H1 (cell line): ENCODE measurements around the gene BUD23. TPM values are rescaled to one million over a fixed set of nuclear protein-coding genes. Genes with fewer than 3 reads are reported as not detected.

Experiments used
- ASH2L ChIP-seq: fragments of 200-600, 300-600 bp; sonication (generic); IDR thresholded peaks from one replicate; pipeline ENCODE4 v1.7.1; 2017; ENCODE audit warnings: low read length
- BCL11A ChIP-seq, 2 experiments: IDR thresholded peaks; one replicate each; pipeline ENCODE4 v1.6.1; 2011; ENCODE audit warnings: low read depth in 2 of 2, low read length in 2 of 2, mild to moderate bottlenecking in 2 of 2
- CHD2 ChIP-seq: IDR thresholded peaks from 2 replicates; pipeline ENCODE4 v1.6.1; 2012; ENCODE audit warnings: low read length, improper control_type of control experiment
- E2F6 ChIP-seq: IDR thresholded peaks from 2 replicates; pipeline ENCODE4 v1.6.1; 2012; ENCODE audit warnings: inconsistent platforms
- EGR1 ChIP-seq: IDR thresholded peaks from 2 replicates; pipeline ENCODE4 v1.6.1; 2011; ENCODE audit warnings: low read depth, low read length, borderline replicate concordance
- EP300 ChIP-seq, 2 experiments: IDR thresholded peaks; 1 replicate in 1 of 2; 2 replicates in 1 of 2; pipeline ENCODE4 v1.6.1; 2011 to 2012; ENCODE audit warnings: low read depth in 2 of 2, low read length in 2 of 2, mild to moderate bottlenecking in 2 of 2, borderline replicate concordance in 1 of 2, inconsistent platforms in 1 of 2, moderate library complexity in 1 of 2
- GTF2F1 ChIP-seq: IDR thresholded peaks from 2 replicates; pipeline ENCODE4 v1.6.1; 2012; ENCODE audit warnings: low read depth, low read length, improper control_type of control experiment, borderline replicate concordance
- POLR2A ChIP-seq, 2 experiments: IDR thresholded peaks; 1 replicate in 1 of 2; 2 replicates in 1 of 2; pipeline ENCODE4 v1.6.1; 2011; ENCODE audit warnings: low read depth in 2 of 2, low read length in 2 of 2, mild to moderate bottlenecking in 2 of 2; ENCODE audit errors: control extremely low read depth in 1 of 2
- RAD21 ChIP-seq, 2 experiments: IDR thresholded peaks in 1 of 2; conservative IDR thresholded peaks in 1 of 2; 2 replicates each; pipeline ENCODE4 v1.6.1; 2011; ENCODE audit warnings: low read depth in 2 of 2, low read length in 2 of 2, improper control_type of control experiment in 1 of 2, inconsistent platforms in 1 of 2, mild to moderate bottlenecking in 1 of 2, moderate library complexity in 1 of 2
- RBBP5 ChIP-seq: IDR thresholded peaks from 2 replicates; pipeline ENCODE4 v1.7.1; 2012; ENCODE audit warnings: low read depth, mild to moderate bottlenecking, inconsistent platforms, low read length, moderate library complexity, borderline replicate concordance
- RFX5 ChIP-seq: IDR thresholded peaks from 2 replicates; pipeline ENCODE4 v1.6.1; 2011; ENCODE audit warnings: low read depth, low read length, improper control_type of control experiment, borderline replicate concordance
- RNF2 ChIP-seq: fragments of 200-900, 300-1000 bp; sonication (generic); IDR thresholded peaks from 2 replicates; pipeline ENCODE4 v1.7.1; 2016; ENCODE audit warnings: borderline replicate concordance, low read depth, mild to moderate bottlenecking, antibody characterized with exemption, low read length; ENCODE audit not compliant: poor library complexity, severe bottlenecking; ENCODE audit errors: missing control alignments
- SAP30 ChIP-seq: fragments of 300-600 bp; sonication (generic); IDR thresholded peaks from 2 replicates; pipeline ENCODE4 v1.7.1; 2012; ENCODE audit warnings: low read length, moderate library complexity, mild to moderate bottlenecking, inconsistent platforms; ENCODE audit not compliant: insufficient read depth, insufficient replicate concordance
- SIN3A ChIP-seq, 2 experiments: IDR thresholded peaks in 1 of 2; conservative IDR thresholded peaks in 1 of 2; 2 replicates each; pipeline ENCODE4 v1.6.1; 2011 to 2012; ENCODE audit warnings: low read length in 2 of 2, improper control_type of control experiment in 1 of 2, low read depth in 1 of 2, mild to moderate bottlenecking in 1 of 2
- SUZ12 ChIP-seq: fragments of 200-600 bp; sonication (generic); IDR thresholded peaks from 2 replicates; pipeline ENCODE4 v1.6.1; 2012; ENCODE audit warnings: mild to moderate bottlenecking, inconsistent platforms, low read length, moderate library complexity, mixed read lengths
- YY1 ChIP-seq: IDR thresholded peaks from 2 replicates; pipeline ENCODE4 v1.6.1; 2011; ENCODE audit warnings: low read depth, mild to moderate bottlenecking, low read length
- polyA plus RNA-seq, 7 experiments: library from polyadenylated mRNA; depleted of rRNA in 3 of 7; stranded (reverse) in 5 of 7; unstranded in 2 of 7; fragments of >200 nt in 5 of 7; fragments of 200-250 nt in 2 of 7; gene quantifications; 1 replicate in 5 of 7; 2 replicates in 1 of 7; 4 replicates in 1 of 7; pipeline versions ENCODE4 v1.2.1 to v1.2.3, GENCODE V29; 2011 to 2013; ENCODE audit warnings: missing spikeins in 2 of 7, mixed read lengths in 2 of 7
- total RNA-seq: library from RNA; stranded (reverse); fragmentation: NEBNext Ultra II Directional; extraction: Animal tissue kit (Norgen Biotek cat#: 25700); gene quantifications from 2 replicates; pipeline ENCODE4 v1.2.1, GENCODE V29; 2021
- TF ChIP-seq, protein P1 (sequence below): IDR thresholded peaks from 2 replicates; pipeline ENCODE4 v1.6.1; 2011; ENCODE audit warnings: low read depth, mild to moderate bottlenecking, low read length; ENCODE audit not compliant: insufficient read depth
- TF ChIP-seq, protein P2 (sequence below): IDR thresholded peaks from 2 replicates; pipeline ENCODE4 v1.6.1; 2011; ENCODE audit warnings: low read length, improper control_type of control experiment

BUD23 gene
- total and polyA plus RNA-seq, 2 of the 8 experiments (the other 6 are each of a cell fraction or from before 2014, with no cell fraction given): 72.3 to 78.4 TPM

DNA sequence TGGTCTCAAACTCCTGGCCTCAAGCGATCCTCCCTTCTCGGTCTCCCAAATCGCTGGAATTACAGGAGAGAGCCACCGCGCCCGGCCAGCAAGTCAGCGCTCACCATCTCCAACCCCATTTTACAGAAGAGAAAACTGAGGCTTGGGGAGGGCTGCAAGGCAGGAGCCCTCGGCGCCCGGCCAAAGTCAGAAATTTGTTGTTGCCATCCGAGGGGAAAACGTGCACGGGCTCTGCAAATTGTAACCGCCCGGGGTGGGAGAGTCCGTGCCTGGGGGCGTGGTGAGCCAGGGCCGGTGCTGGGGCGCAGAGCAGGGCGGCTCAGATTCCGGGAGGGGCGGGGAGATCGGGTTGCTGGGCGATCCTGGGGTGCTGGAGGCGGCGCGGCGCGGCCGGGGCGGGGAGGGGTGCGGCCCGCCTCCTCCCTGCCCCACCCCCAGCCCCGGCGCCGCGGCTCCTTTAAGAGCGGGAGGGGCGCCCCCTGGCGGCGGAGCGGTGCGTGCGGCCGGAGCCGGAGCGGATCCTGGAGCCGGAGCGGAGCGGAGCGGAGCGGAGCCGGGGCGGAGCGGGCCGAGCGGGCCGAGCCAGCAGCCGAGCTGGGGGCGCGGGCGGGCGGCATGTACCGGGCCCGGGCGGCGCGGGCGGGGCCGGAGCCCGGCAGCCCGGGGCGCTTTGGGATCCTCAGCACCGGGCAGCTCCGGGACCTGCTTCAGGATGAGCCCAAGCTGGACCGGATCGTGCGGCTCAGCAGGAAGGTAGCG, 15.9 kb upstream of the BUD23 start, which contains the start of gene VPS37D (continued):
- TF ChIP-seq RAD21 (IDR thresholded peaks at IDR 0.05 in 1 of 2, conservative IDR thresholded peaks at IDR 0.05 in 1 of 2; ENCODE audit: low read depth in 2 of 2, low read length in 2 of 2): peak; percentile 56 to 81
- TF ChIP-seq ASH2L: no peak
- TF ChIP-seq, protein P1, sequence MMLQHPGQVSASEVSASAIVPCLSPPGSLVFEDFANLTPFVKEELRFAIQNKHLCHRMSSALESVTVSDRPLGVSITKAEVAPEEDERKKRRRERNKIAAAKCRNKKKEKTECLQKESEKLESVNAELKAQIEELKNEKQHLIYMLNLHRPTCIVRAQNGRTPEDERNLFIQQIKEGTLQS: no peak
- TF ChIP-seq EGR1: peak; percentile 60; the same call in 1 of the 2 replicates
- no peak for TF ChIP-seq RNF2
- TF ChIP-seq E2F6: no peak
- TF ChIP-seq RBBP5: no peak
- no peak for TF ChIP-seq SUZ12
- TF ChIP-seq YY1: peak; percentile 23; the same call in 1 of the 2 replicates
- TF ChIP-seq SAP30: no peak
- TF ChIP-seq, protein P2, sequence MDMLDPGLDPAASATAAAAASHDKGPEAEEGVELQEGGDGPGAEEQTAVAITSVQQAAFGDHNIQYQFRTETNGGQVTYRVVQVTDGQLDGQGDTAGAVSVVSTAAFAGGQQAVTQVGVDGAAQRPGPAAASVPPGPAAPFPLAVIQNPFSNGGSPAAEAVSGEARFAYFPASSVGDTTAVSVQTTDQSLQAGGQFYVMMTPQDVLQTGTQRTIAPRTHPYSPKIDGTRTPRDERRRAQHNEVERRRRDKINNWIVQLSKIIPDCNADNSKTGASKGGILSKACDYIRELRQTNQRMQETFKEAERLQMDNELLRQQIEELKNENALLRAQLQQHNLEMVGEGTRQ: no peak
- no peak for TF ChIP-seq CHD2
- TF ChIP-seq SIN3A (conservative IDR thresholded peaks at IDR 0.05 in 1 of 2, IDR thresholded peaks at IDR 0.05 in 1 of 2; ENCODE audit: low read depth in 1 of 2, low read length in 2 of 2): peak; percentile 37 to 72; a peak in 1 of 4 replicates
- no peak for TF ChIP-seq BCL11A (IDR thresholded peaks at IDR 0.05; ENCODE audit: low read depth in 2 of 2, low read length in 2 of 2)
- no peak for TF ChIP-seq GTF2F1
- TF ChIP-seq POLR2A (IDR thresholded peaks at IDR 0.05; ENCODE audit: control extremely low read depth in 1 of 2, low read depth in 2 of 2, low read length in 2 of 2): no peak
- peak in 1 of 2 experiments; percentile 85; a peak in 2 of 3 replicates for TF ChIP-seq EP300 (IDR thresholded peaks at IDR 0.05; ENCODE audit: borderline replicate concordance in 1 of 2, low read depth in 2 of 2, low read length in 2 of 2)
- 0 out of 2 replicates have a peak, but pooled peaks have one; percentile 23 for TF ChIP-seq RFX5
